Endodermal cell (in vitro differentiated cells): Measurements from ENCODE around the gene DDX31. TPM values are rescaled to one million over a fixed set of nuclear protein-coding genes. Genes with fewer than 3 reads are reported as not detected.

Source experiments
- DNase-seq: peaks from one replicate; pipeline ENCODE4 v3.0.0-alpha.2; 2017
- H3K27ac ChIP-seq: 2 replicates; pipeline ENCODE4 v1.5.1; 2013; ENCODE audit warnings: mild to moderate bottlenecking, low read depth, low read length, moderate library complexity
- H3K27me3 ChIP-seq: 2 replicates; pipeline ENCODE4 v1.6.1; 2013; ENCODE audit warnings: mild to moderate bottlenecking, low read length, moderate library complexity; ENCODE audit not compliant: insufficient read depth, control insufficient read depth, poor library complexity, severe bottlenecking
- H3K36me3 ChIP-seq: 2 replicates; pipeline ENCODE4 v1.7.0; 2013; ENCODE audit warnings: mild to moderate bottlenecking, low read length, moderate library complexity; ENCODE audit not compliant: control insufficient read depth, insufficient read depth
- H3K4me1 ChIP-seq: one replicate; pipeline ENCODE4 v1.7.0; 2013; ENCODE audit warnings: low read length; ENCODE audit not compliant: control insufficient read depth, insufficient read depth
- H3K4me3 ChIP-seq: 2 replicates; pipeline ENCODE4 v1.5.1; 2013; ENCODE audit warnings: mild to moderate bottlenecking, low read length, moderate library complexity
- H3K9ac ChIP-seq: 2 replicates; pipeline ENCODE4 v1.6.1; 2013; ENCODE audit warnings: mild to moderate bottlenecking, low read length, moderate library complexity; ENCODE audit not compliant: poor library complexity, severe bottlenecking; ENCODE audit errors: extremely low read depth
- H3K9me3 ChIP-seq: 2 replicates; pipeline ENCODE4 v1.6.1; 2013; ENCODE audit warnings: mild to moderate bottlenecking, low read length, moderate library complexity; ENCODE audit not compliant: control insufficient read depth
- H3K27ac Mint-ChIP-seq: 2 replicates; pipeline ENCODE4 v1.8.0; 2020; ENCODE audit warnings: mixed read lengths
- H3K27me3 Mint-ChIP-seq: 2 replicates; pipeline ENCODE4 v1.8.0; 2021; ENCODE audit warnings: mild to moderate bottlenecking, mixed read lengths; ENCODE audit not compliant: insufficient read depth
- H3K36me3 Mint-ChIP-seq: 2 replicates; pipeline ENCODE4 v1.8.0; 2020; ENCODE audit warnings: low read depth, mixed read lengths
- H3K4me1 Mint-ChIP-seq: 2 replicates; pipeline ENCODE4 v1.8.0; 2020; ENCODE audit warnings: mixed read lengths
- H3K4me3 Mint-ChIP-seq: 2 replicates; pipeline ENCODE4 v1.8.0; 2020; ENCODE audit warnings: mild to moderate bottlenecking, moderate library complexity, mixed read lengths
- H3K9me3 Mint-ChIP-seq: 2 replicates; pipeline ENCODE4 v1.8.0; 2020; ENCODE audit warnings: mild to moderate bottlenecking, mixed read lengths
- WGBS, 2 experiments: methylation state at CpG; one replicate each; pipeline versions ENCODE4 v1.1.5 to v1.1.7; 2013; ENCODE audit warnings: missing lambda C conversion rate in 2 of 2, mixed read lengths in 1 of 2; ENCODE audit not compliant: insufficient coverage in 1 of 2, insufficient read length in 1 of 2; 5-methylcytosine and 5-hydroxymethylcytosine counted together
- total RNA-seq, 2 donors: library from RNA; stranded (reverse); fragmentation: NEBNext Ultra II Directional in 1 of 2; extraction: Animal tissue kit (Norgen Biotek cat#: 25700) in 1 of 2; gene quantifications; 2 replicates in 1 of 2; 3 replicates in 1 of 2; pipeline ENCODE4 v1.2.1, GENCODE V29; 2021
- TF ChIP-seq, protein P1 (sequence below): fragments of 200-600 bp; sonication (generic); conservative IDR thresholded peaks from 2 replicates; pipeline ENCODE4 v1.5.0; 2021; ENCODE audit warnings: antibody characterized with exemption, mild to moderate bottlenecking

DDX31 gene
- total RNA-seq, 2 donors from 2014 or later, result 29.1 to 30.5 TPM

DNA sequence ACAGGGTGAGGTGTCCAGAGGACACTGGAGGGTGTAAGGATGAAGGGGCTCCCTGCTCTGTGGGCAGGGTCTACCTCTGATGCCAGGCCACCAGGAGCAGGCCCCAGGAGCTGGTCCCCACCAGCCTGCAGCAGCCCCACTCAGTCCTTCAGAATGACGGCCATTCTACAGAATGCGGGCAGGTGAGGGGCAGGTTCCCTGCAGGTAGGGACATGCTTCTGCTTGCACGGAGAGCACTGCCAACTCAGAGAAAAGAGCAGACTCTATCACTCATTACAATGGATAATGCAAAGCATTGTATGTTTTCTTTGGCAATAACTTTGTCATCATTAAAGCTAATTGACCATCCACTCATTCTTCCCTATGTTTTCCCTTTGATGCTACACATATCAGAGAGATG lies 39.0 kb downstream of the DDX31 start:
- no peak overlapping the region for H3K9ac ChIP-seq
- peaks cover 87% of the 10 kb centered on the region for H3K36me3 ChIP-seq
- peaks cover 42% of the 10 kb centered on the region for H3K4me1 Mint-ChIP-seq
- H3K4me1 ChIP-seq, result no peaks in the 10 kb centered on the region
- no peaks in the 10 kb centered on the region for H3K27me3 ChIP-seq
- no peak for DNase-seq
- TF ChIP-seq, protein P1, sequence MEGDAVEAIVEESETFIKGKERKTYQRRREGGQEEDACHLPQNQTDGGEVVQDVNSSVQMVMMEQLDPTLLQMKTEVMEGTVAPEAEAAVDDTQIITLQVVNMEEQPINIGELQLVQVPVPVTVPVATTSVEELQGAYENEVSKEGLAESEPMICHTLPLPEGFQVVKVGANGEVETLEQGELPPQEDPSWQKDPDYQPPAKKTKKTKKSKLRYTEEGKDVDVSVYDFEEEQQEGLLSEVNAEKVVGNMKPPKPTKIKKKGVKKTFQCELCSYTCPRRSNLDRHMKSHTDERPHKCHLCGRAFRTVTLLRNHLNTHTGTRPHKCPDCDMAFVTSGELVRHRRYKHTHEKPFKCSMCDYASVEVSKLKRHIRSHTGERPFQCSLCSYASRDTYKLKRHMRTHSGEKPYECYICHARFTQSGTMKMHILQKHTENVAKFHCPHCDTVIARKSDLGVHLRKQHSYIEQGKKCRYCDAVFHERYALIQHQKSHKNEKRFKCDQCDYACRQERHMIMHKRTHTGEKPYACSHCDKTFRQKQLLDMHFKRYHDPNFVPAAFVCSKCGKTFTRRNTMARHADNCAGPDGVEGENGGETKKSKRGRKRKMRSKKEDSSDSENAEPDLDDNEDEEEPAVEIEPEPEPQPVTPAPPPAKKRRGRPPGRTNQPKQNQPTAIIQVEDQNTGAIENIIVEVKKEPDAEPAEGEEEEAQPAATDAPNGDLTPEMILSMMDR, result no peak
- no peaks in the 10 kb centered on the region for H3K9me3 Mint-ChIP-seq
- no peak overlapping the region for H3K4me3 ChIP-seq
- H3K9me3 ChIP-seq, result no peaks in the 10 kb centered on the region
- peaks cover 67% of the 10 kb centered on the region for H3K36me3 Mint-ChIP-seq
- H3K27me3 Mint-ChIP-seq, result no peaks in the 10 kb centered on the region
- no peak overlapping the region for H3K27ac Mint-ChIP-seq
- WGBS, 2 experiments, result 95 to 100% methylated on average over 2 to 3 of the region's 3 CpGs
- H3K4me3 Mint-ChIP-seq, result no peak overlapping the region
- H3K27ac ChIP-seq, result no peak overlapping the region

DNA sequence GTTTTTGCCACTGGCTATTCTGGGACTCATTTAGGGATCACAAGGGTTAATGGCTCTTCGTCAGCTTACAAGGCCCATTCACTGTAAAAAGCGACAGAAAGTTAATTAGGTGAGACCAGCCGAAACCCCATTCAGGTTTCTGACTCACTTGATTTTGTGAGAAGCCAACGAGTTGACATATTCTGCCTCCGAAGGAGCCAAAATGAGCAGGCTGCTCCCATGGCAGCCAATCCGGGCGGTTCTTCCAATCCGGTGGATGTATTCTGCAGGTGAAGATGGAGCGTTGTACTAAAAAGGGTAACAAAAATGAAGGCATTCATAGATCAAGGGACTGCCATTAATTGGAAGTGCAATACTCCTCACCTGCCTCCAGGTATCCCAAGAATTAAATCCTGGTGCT lies 39.7 kb downstream of the DDX31 start:
- no peak overlapping the region for H3K27ac Mint-ChIP-seq
- peaks cover 42% of the 10 kb centered on the region for H3K4me1 Mint-ChIP-seq
- 89 to 97% methylated on average over 9 of the region's 9 CpGs for WGBS, 2 experiments
- Histone ChIP-seq H3K36me3 (peaks cover 90% of the 10 kb centered on the region), H3K27ac (no peak overlapping the region), H3K9me3 (no peaks in the 10 kb centered on the region), H3K9ac (no peak overlapping the region), H3K4me1 (no peaks in the 10 kb centered on the region), H3K4me3 (no peak overlapping the region), H3K27me3 (no peaks in the 10 kb centered on the region)
- no peaks in the 10 kb centered on the region for H3K9me3 Mint-ChIP-seq
- DNase-seq, result no peak
- TF ChIP-seq, protein P1, result no peak
- no peaks in the 10 kb centered on the region for H3K27me3 Mint-ChIP-seq
- H3K4me3 Mint-ChIP-seq, result no peak overlapping the region
- H3K36me3 Mint-ChIP-seq, result peaks cover 71% of the 10 kb centered on the region

DNA sequence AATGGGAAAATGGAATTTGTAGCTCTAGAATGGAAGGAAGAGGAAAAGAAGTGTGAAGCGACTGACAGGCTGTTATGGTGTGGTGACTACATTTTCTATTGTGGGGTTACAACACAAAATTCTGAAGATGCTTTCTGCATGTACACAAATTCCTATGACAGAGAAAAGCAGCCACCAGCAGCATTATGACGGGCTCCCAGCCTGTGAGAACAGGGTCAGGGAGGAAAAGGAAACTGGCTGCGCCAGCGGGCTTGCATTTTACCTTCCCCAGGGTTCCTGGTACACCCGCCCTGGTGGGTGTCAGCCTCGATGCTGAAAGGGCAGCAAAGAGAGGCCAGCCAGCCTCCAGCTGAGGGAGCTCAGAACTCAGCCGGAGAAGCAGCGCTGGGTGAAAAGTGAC lies 41.0 kb downstream of the DDX31 start:
- no peak overlapping the region for H3K27ac Mint-ChIP-seq
- Histone ChIP-seq H3K27me3 (no peaks in the 10 kb centered on the region), H3K4me1 (no peaks in the 10 kb centered on the region), H3K4me3 (no peak overlapping the region), H3K9ac (no peak overlapping the region), H3K9me3 (no peaks in the 10 kb centered on the region), H3K27ac (no peak overlapping the region), H3K36me3 (peaks cover 89% of the 10 kb centered on the region)
- no peaks in the 10 kb centered on the region for H3K9me3 Mint-ChIP-seq
- H3K36me3 Mint-ChIP-seq, result peaks cover 71% of the 10 kb centered on the region
- H3K4me3 Mint-ChIP-seq, result no peak overlapping the region
- no peak for DNase-seq
- peaks cover 40% of the 10 kb centered on the region for H3K4me1 Mint-ChIP-seq
- no peaks in the 10 kb centered on the region for H3K27me3 Mint-ChIP-seq
- 93 to 100% methylated on average over 1 to 8 of the region's 8 CpGs for WGBS, 2 experiments
- TF ChIP-seq, protein P1, result no peak
